ENCODE results near the gene TTBK2.

Gene TTBK2

GRCh38 chr15:42692997-42693396, 227.6 kb downstream of the TTBK2 start:
- Histone ChIP-seq H3K27ac (ENCODE audit: low read length, poor library complexity, severe bottlenecking) (no peak overlapping the region), H3K36me3 (ENCODE audit: control insufficient read depth in 1 of 2, insufficient read depth in 2 of 2, low read depth in 1 of 2, low read length in 2 of 2) (peaks cover 72 to 91% of the 10 kb centered on the region in 2 experiments), H2BK120ac (ENCODE audit: low read depth, low read length) (no peak overlapping the region), H3K4me3 (ENCODE audit: insufficient read depth in 1 of 2, low read depth in 1 of 2, low read length in 2 of 2) (no peak overlapping the region), H3K14ac (ENCODE audit: low read length in 2 of 2) (no peak overlapping the region), H2BK12ac (ENCODE audit: low read length in 2 of 2) (no peak overlapping the region), H3K4me2 (ENCODE audit: low read length, poor library complexity, severe bottlenecking) (no peak overlapping the region), H3K4ac (ENCODE audit: low read depth in 1 of 2, low read length in 2 of 2) (no peak overlapping the region), H4K91ac (ENCODE audit: low read length) (no peak overlapping the region), H2AFZ (ENCODE audit: low read depth, low read length) (no peak overlapping the region), H2BK5ac (ENCODE audit: low read depth, low read length, poor library complexity, severe bottlenecking) (no peak overlapping the region), H3K79me1 (replicated peaks; ENCODE audit: low read length, poor library complexity, severe bottlenecking) (no peaks in the 10 kb centered on the region), H3K23ac (ENCODE audit: low read length in 2 of 2) (no peak overlapping the region), H3K9ac (ENCODE audit: low read length) (no peak overlapping the region), H2AK5ac (ENCODE audit: low read length, severe bottlenecking) (no peak overlapping the region), H4K8ac (ENCODE audit: low read length) (no peak overlapping the region), H3K27me3 (ENCODE audit: control insufficient read depth in 1 of 2, insufficient read depth in 1 of 2, low read length in 2 of 2) (no peaks in the 10 kb centered on the region), H3K4me1 (ENCODE audit: control insufficient read depth, insufficient read depth, low read depth, low read length) (no peaks in the 10 kb centered on the region), H3K18ac (ENCODE audit: low read depth in 1 of 2, low read length in 2 of 2) (no peak overlapping the region), H3K9me3 (ENCODE audit: control insufficient read depth, low read length) (no peaks in the 10 kb centered on the region), H2BK15ac (ENCODE audit: low read depth, poor library complexity, severe bottlenecking) (no peak overlapping the region)
- no peak for DNase-seq
- WGBS = 99% methylated on average over 4 of the region's 4 CpGs

- no peaks in the 10 kb centered on the region for H3K79me1 ChIP-seq (replicated peaks; ENCODE audit: low read length, poor library complexity, severe bottlenecking)
- H3K4me3 ChIP-seq (ENCODE audit: insufficient read depth in 1 of 2, low read depth in 1 of 2, low read length in 2 of 2) = no peak overlapping the region
- no peak overlapping the region for H4K8ac ChIP-seq (ENCODE audit: low read length)
- no peaks in the 10 kb centered on the region for H3K4me1 ChIP-seq (ENCODE audit: control insufficient read depth, insufficient read depth, low read depth, low read length)
- H3K9ac ChIP-seq (ENCODE audit: low read length) = no peak overlapping the region
- no peak overlapping the region for H2AFZ ChIP-seq (ENCODE audit: low read depth, low read length)
- H3K14ac ChIP-seq (ENCODE audit: low read length in 2 of 2) = no peak overlapping the region
- no peak for DNase-seq
- WGBS = 92% methylated on average over 1 of the region's 1 CpG
- H4K91ac ChIP-seq (ENCODE audit: low read length) = no peak overlapping the region
- H2AK5ac ChIP-seq (ENCODE audit: low read length, severe bottlenecking) = no peak overlapping the region
- no peak overlapping the region for H2BK5ac ChIP-seq (ENCODE audit: low read depth, low read length, poor library complexity, severe bottlenecking)
- no peaks in the 10 kb centered on the region for H3K27me3 ChIP-seq (ENCODE audit: control insufficient read depth in 1 of 2, insufficient read depth in 1 of 2, low read length in 2 of 2)
- H2BK12ac ChIP-seq (ENCODE audit: low read length in 2 of 2) = no peak overlapping the region
- H3K18ac ChIP-seq (ENCODE audit: low read depth in 1 of 2, low read length in 2 of 2) = no peak overlapping the region
- H3K23ac ChIP-seq (ENCODE audit: low read length in 2 of 2) = no peak overlapping the region
- no peak overlapping the region for H2BK15ac ChIP-seq (ENCODE audit: low read depth, poor library complexity, severe bottlenecking)
- H3K4me2 ChIP-seq (ENCODE audit: low read length, poor library complexity, severe bottlenecking) = no peak overlapping the region
- H2BK120ac ChIP-seq (ENCODE audit: low read depth, low read length) = no peak overlapping the region
- H3K9me3 ChIP-seq (ENCODE audit: control insufficient read depth, low read length) = peaks cover 2% of the 10 kb centered on the region
- H3K36me3 ChIP-seq (ENCODE audit: control insufficient read depth in 1 of 2, insufficient read depth in 2 of 2, low read depth in 1 of 2, low read length in 2 of 2) = peaks cover 76 to 91% of the 10 kb centered on the region in 2 experiments
- no peak overlapping the region for H3K27ac ChIP-seq (ENCODE audit: low read length, poor library complexity, severe bottlenecking)
- H3K4ac ChIP-seq (ENCODE audit: low read depth in 1 of 2, low read length in 2 of 2) = no peak overlapping the region
Observed at GRCh38 chr15:42692536-42692935, 228.0 kb downstream of the TTBK2 start.

- Histone ChIP-seq H3K9me3 (ENCODE audit: control insufficient read depth, low read length) (peaks cover 7% of the 10 kb centered on the region), H2BK120ac (ENCODE audit: low read depth, low read length) (no peak overlapping the region), H3K4ac (ENCODE audit: low read depth in 1 of 2, low read length in 2 of 2) (no peak overlapping the region), H2BK12ac (ENCODE audit: low read length in 2 of 2) (no peak overlapping the region), H3K18ac (ENCODE audit: low read depth in 1 of 2, low read length in 2 of 2) (no peak overlapping the region), H4K91ac (ENCODE audit: low read length) (no peak overlapping the region), H2AFZ (ENCODE audit: low read depth, low read length) (no peak overlapping the region), H3K9ac (ENCODE audit: low read length) (no peak overlapping the region), H3K27ac (ENCODE audit: low read length, poor library complexity, severe bottlenecking) (no peak overlapping the region), H3K79me1 (replicated peaks; ENCODE audit: low read length, poor library complexity, severe bottlenecking) (no peaks in the 10 kb centered on the region), H2BK15ac (ENCODE audit: low read depth, poor library complexity, severe bottlenecking) (no peak overlapping the region), H3K23ac (ENCODE audit: low read length in 2 of 2) (no peak overlapping the region), H3K36me3 (ENCODE audit: control insufficient read depth in 1 of 2, insufficient read depth in 2 of 2, low read depth in 1 of 2, low read length in 2 of 2) (peaks cover 77 to 91% of the 10 kb centered on the region in 2 experiments), H3K4me3 (ENCODE audit: insufficient read depth in 1 of 2, low read depth in 1 of 2, low read length in 2 of 2) (no peak overlapping the region), H3K27me3 (ENCODE audit: control insufficient read depth in 1 of 2, insufficient read depth in 1 of 2, low read length in 2 of 2) (no peaks in the 10 kb centered on the region), H3K4me2 (ENCODE audit: low read length, poor library complexity, severe bottlenecking) (no peak overlapping the region), H3K14ac (ENCODE audit: low read length in 2 of 2) (no peak overlapping the region), H2BK5ac (ENCODE audit: low read depth, low read length, poor library complexity, severe bottlenecking) (no peak overlapping the region), H3K4me1 (ENCODE audit: control insufficient read depth, insufficient read depth, low read depth, low read length) (no peaks in the 10 kb centered on the region), H4K8ac (ENCODE audit: low read length) (no peak overlapping the region), H2AK5ac (ENCODE audit: low read length, severe bottlenecking) (no peak overlapping the region)
- no peak for DNase-seq
- WGBS = 97% methylated on average over 9 of the region's 9 CpGs
Observed at GRCh38 chr15:42691770-42692169, 228.8 kb downstream of the TTBK2 start.

GRCh38 chr15:42691308-42691707, 229.3 kb downstream of the TTBK2 start:
- Histone ChIP-seq H2BK15ac (ENCODE audit: low read depth, poor library complexity, severe bottlenecking) (no peak overlapping the region), H2BK120ac (ENCODE audit: low read depth, low read length) (no peak overlapping the region), H2BK12ac (ENCODE audit: low read length in 2 of 2) (no peak overlapping the region), H3K23ac (ENCODE audit: low read length in 2 of 2) (no peak overlapping the region), H3K18ac (ENCODE audit: low read depth in 1 of 2, low read length in 2 of 2) (no peak overlapping the region), H4K91ac (ENCODE audit: low read length) (no peak overlapping the region), H3K9ac (ENCODE audit: low read length) (no peak overlapping the region), H3K4ac (ENCODE audit: low read depth in 1 of 2, low read length in 2 of 2) (no peak overlapping the region), H3K14ac (ENCODE audit: low read length in 2 of 2) (no peak overlapping the region), H3K4me2 (ENCODE audit: low read length, poor library complexity, severe bottlenecking) (no peak overlapping the region), H3K4me3 (ENCODE audit: insufficient read depth in 1 of 2, low read depth in 1 of 2, low read length in 2 of 2) (no peak overlapping the region), H2BK5ac (ENCODE audit: low read depth, low read length, poor library complexity, severe bottlenecking) (no peak overlapping the region), H3K9me3 (ENCODE audit: control insufficient read depth, low read length) (peaks cover 7% of the 10 kb centered on the region), H3K36me3 (ENCODE audit: control insufficient read depth in 1 of 2, insufficient read depth in 2 of 2, low read depth in 1 of 2, low read length in 2 of 2) (peaks cover 81 to 91% of the 10 kb centered on the region in 2 experiments), H4K8ac (ENCODE audit: low read length) (no peak overlapping the region), H3K4me1 (ENCODE audit: control insufficient read depth, insufficient read depth, low read depth, low read length) (no peaks in the 10 kb centered on the region), H3K27me3 (ENCODE audit: control insufficient read depth in 1 of 2, insufficient read depth in 1 of 2, low read length in 2 of 2) (no peaks in the 10 kb centered on the region), H3K27ac (ENCODE audit: low read length, poor library complexity, severe bottlenecking) (no peak overlapping the region), H2AK5ac (ENCODE audit: low read length, severe bottlenecking) (no peak overlapping the region), H2AFZ (ENCODE audit: low read depth, low read length) (no peak overlapping the region), H3K79me1 (replicated peaks; ENCODE audit: low read length, poor library complexity, severe bottlenecking) (no peaks in the 10 kb centered on the region)
- WGBS = 96% methylated on average over 4 of the region's 4 CpGs
- DNase-seq = no peak

Data from mesenchymal stem cell (in vitro differentiated cells and primary cell).